Adrenal gland (tissue), 12 donors: ENCODE results near the gene ANKRD44. TPM values are rescaled to one million over a fixed set of nuclear protein-coding genes. Genes with fewer than 3 reads are reported as not detected.
"Not testable (repeated sequence)": the region's sequence is repeated elsewhere in the genome, so short reads cannot be mapped to it uniquely, and the experiment has no call there.

Experiments
- DNase-seq, 7 donors: peaks; one replicate each; pipeline ENCODE4 v3.0.0-alpha.2; 2019 to 2020
- H3K27ac ChIP-seq, 5 donors: fragments of 200-600 bp; sonication (generic) in 4 of 5; 1 replicate in 3 of 5; 2 replicates in 2 of 5; pipeline versions ENCODE4 v1.5.1 to v1.8.0; 2016 to 2020; ENCODE audit warnings: mild to moderate bottlenecking in 1 of 5
- H3K27me3 ChIP-seq: fragments of 200-600 bp; 2 replicates; pipeline ENCODE4 v1.8.0; 2021
- H3K36me3 ChIP-seq, 2 donors: fragments of 200-600 bp; replicated peaks in 1 of 2; 1 replicate in 1 of 2; 2 replicates in 1 of 2; pipeline versions ENCODE4 v1.5.1 to v1.8.0; 2018 to 2022
- H3K4me1 ChIP-seq, 2 donors: fragments of 200-600 bp; replicated peaks in 1 of 2; 1 replicate in 1 of 2; 2 replicates in 1 of 2; pipeline versions ENCODE4 v1.5.1 to v1.8.0; 2018 to 2021
- H3K4me3 ChIP-seq, 4 donors: fragments of 200-600 bp; sonication (generic) in 3 of 4; one replicate each; pipeline ENCODE4 v1.5.1; 2016 to 2018
- H3K9me3 ChIP-seq, 3 donors: fragments of 200-600 bp; sonication (generic) in 1 of 3; replicated peaks in 1 of 3; 1 replicate in 2 of 3; 2 replicates in 1 of 3; pipeline versions ENCODE4 v1.5.1 to v1.8.0; 2016 to 2021
- POLR2A ChIP-seq, 2 donors: fragments of 450-650 bp; IDR thresholded peaks; one replicate each; pipeline ENCODE4 v1.6.1; 2017; ENCODE audit warnings: antibody characterized with exemption in 2 of 2, mild to moderate bottlenecking in 2 of 2, moderate library complexity in 1 of 2
- WGBS, 4 donors: extraction: QIAGEN DNeasy Blood & Tissue Kit in 2 of 4; methylation state at CpG; one replicate each; pipeline versions ENCODE4 v1.1.5 to v1.1.7; 2013 to 2017; 5-methylcytosine and 5-hydroxymethylcytosine counted together
- intact Hi-C, 2 donors: fragments of 100-400 bp; cut with DNase I; formaldehyde crosslinking; loops; one replicate each; pipeline versions ENCODE4 v1.14.1 to v1.15.0; 2022 to 2023
- polyA plus RNA-seq, 3 donors: library from polyadenylated mRNA; stranded (reverse); fragments of 200-250 nt in 2 of 3; fragments of 350-450 nt in 1 of 3; fragmentation: Illumina TruSeq in 1 of 3; extraction: RNeasy Lipid Tissue Mini Kit (QIAGEN cat#74804) in 1 of 3; gene quantifications; one replicate each; pipeline ENCODE4 v1.2.3, GENCODE V29; 2013 to 2014
- total RNA-seq, 9 donors: library from RNA; depleted of rRNA in 4 of 9; stranded (reverse); fragments of >200 nt in 4 of 9; fragments of 120-200 nt in 1 of 9; fragmentation: NEBNext Ultra II Directional in 1 of 9; extraction: Animal tissue kit (Norgen Biotek cat#: 25700) in 1 of 9; gene quantifications; one replicate each; pipeline versions ENCODE4 v1.1.0 to v1.2.4, GENCODE V29; 2013 to 2023
- TF ChIP-seq, protein P1 (sequence below), 6 experiments: fragments of 450-650 bp in 4 of 6; fragments of 200-600 bp in 2 of 6; sonication (generic) in 1 of 6; IDR thresholded peaks; 1 replicate in 5 of 6; 2 replicates in 1 of 6; pipeline versions ENCODE4 v1.5.1 to v1.8.0; 2016 to 2021; ENCODE audit warnings: antibody characterized with exemption in 6 of 6, mild to moderate bottlenecking in 2 of 6, moderate library complexity in 1 of 6
- donor health status: healthy with polysubstance abuse.
- donor health status: Bipolar disorder and iron deficiency.
- donor health status: DM: yes; HTN: yes; CAD: no.
- donor health status: DM: no; HTN: no; CAD: no.
- donor health status: DM: no; HTN: no; CAD: no.
- donor health status: DM: yes; HTN: yes; CAD: no.

ANKRD44 gene
- total and polyA plus RNA-seq, 12 donors = 3.8 to 40.2 (median 21.3) TPM

DNA sequence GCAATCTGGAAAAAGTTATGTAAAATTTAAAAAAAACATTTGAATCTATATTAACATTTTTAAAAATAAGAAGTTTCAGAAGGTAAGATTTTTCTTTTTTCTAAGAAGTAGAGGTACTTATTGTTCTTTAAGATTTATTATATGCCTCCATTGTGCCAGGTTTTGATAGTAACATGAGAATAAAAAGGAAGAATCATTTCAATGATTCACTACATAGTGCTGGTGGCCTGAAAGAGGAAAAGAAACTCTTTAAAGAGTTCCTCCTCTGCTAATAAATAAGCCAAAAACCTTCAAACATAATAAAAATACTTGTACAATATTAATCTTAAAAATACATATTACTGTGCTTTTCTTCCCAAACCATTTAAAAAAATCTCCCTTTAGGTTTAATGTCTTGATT lies 69.0 kb downstream of the ANKRD44 start:
- Histone ChIP-seq H3K4me3 (no peak overlapping the region), H3K4me1 (peaks cover 17 to 43% of the 10 kb centered on the region in 2 donors), H3K27ac (no peak overlapping the region), H3K36me3 (no peaks in the 10 kb centered on the region), H3K9me3 (no peaks in the 10 kb centered on the region), H3K27me3 (no peaks in the 10 kb centered on the region)
- TF ChIP-seq, protein P1, sequence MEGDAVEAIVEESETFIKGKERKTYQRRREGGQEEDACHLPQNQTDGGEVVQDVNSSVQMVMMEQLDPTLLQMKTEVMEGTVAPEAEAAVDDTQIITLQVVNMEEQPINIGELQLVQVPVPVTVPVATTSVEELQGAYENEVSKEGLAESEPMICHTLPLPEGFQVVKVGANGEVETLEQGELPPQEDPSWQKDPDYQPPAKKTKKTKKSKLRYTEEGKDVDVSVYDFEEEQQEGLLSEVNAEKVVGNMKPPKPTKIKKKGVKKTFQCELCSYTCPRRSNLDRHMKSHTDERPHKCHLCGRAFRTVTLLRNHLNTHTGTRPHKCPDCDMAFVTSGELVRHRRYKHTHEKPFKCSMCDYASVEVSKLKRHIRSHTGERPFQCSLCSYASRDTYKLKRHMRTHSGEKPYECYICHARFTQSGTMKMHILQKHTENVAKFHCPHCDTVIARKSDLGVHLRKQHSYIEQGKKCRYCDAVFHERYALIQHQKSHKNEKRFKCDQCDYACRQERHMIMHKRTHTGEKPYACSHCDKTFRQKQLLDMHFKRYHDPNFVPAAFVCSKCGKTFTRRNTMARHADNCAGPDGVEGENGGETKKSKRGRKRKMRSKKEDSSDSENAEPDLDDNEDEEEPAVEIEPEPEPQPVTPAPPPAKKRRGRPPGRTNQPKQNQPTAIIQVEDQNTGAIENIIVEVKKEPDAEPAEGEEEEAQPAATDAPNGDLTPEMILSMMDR (IDR thresholded peaks at IDR 0.05) = no peak
- TF ChIP-seq POLR2A (IDR thresholded peaks at IDR 0.05) = no peak
- intact Hi-C loops = no loop called here
- DNase-seq = no peak

GRCh38 chr2:197241153-197241552 lies 69.4 kb downstream of the ANKRD44 start:
- Histone ChIP-seq H3K9me3 (no peaks in the 10 kb centered on the region), H3K36me3 (no peaks in the 10 kb centered on the region), H3K4me1 (peaks cover 17 to 43% of the 10 kb centered on the region in 2 donors), H3K27me3 (no peaks in the 10 kb centered on the region), H3K4me3 (no peak overlapping the region), H3K27ac (no peak overlapping the region)
- TF ChIP-seq POLR2A (IDR thresholded peaks at IDR 0.05) = no peak
- TF ChIP-seq, protein P1 (IDR thresholded peaks at IDR 0.05) = no peak
- 0 to 56% (median 19%) methylated on average over 1 of the region's 1 CpG for WGBS, 4 donors
- intact Hi-C loops = no loop called here
- no peak for DNase-seq

DNA sequence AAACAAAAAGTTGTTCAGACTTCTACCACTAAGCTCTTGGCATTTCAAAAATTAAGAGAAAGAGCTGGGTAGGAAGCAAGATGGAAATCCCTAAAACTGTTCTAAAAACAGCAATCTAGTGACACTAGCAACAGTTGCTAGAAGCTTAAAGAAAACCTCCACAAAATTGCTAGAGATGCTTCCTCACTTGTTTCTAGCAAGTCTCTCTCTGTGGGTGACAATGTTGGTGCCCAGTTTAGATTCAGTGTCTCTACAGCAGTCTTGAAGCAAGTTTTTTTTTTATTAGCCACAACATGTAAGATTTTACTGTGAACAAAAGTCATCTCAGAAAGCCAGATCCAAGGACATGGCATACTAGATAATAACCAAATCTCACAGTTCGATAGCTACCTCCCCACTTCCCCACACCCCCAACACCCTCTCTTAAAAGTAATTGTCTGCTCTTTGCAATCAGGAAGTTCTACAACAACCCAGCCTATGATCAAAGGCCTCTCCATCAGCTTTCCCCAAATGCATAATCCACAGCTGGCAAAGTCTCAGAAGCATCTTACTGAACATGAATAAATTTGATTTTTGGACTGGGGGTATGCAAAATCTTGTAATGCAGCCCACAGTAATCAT lies 70.0 kb downstream of the ANKRD44 start:
- TF ChIP-seq, protein P1 (IDR thresholded peaks at IDR 0.05) = no peak
- no peak for TF ChIP-seq POLR2A (IDR thresholded peaks at IDR 0.05)
- no peaks in the 10 kb centered on the region for H3K36me3 ChIP-seq
- no peak overlapping the region for H3K27ac ChIP-seq
- H3K4me1 ChIP-seq = peaks cover 17 to 43% of the 10 kb centered on the region in 2 donors
- H3K4me3 ChIP-seq = no peak overlapping the region
- H3K27me3 ChIP-seq = no peaks in the 10 kb centered on the region
- 16 to 37% (median 25%) methylated on average over 1 of the region's 1 CpG for WGBS, 4 donors
- H3K9me3 ChIP-seq = no peaks in the 10 kb centered on the region
- intact Hi-C loops = no loop called here
- DNase-seq = no peak

DNA sequence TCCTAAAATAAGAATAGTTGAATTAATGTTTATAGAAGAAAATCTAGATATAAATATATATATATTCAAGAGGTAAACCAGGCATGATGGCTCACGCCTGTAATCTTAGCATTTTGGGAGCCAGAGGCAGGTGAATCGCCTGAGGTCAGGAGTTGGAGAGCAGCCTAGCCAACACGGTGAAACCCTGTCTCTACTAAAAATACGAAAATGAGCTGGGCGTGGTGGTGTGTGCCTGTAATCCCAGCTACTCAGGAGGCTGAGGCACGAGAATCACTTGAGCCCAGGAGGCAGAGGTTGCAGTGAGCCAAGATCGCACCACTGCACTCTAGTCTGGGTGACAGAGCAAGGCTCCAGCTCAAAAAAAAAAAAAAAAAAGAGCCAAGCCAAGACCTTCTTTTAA lies 70.6 kb downstream of the ANKRD44 start:
- H3K4me3 ChIP-seq, intact Hi-C loops, H3K9me3 ChIP-seq, H3K27me3 ChIP-seq, H3K27ac ChIP-seq, DNase-seq, H3K36me3 ChIP-seq: not testable (repeated sequence)
- peaks cover 17 to 43% of the 10 kb centered on the region in 2 donors for H3K4me1 ChIP-seq
- 66 to 82% (median 72%) methylated on average over 7 of the region's 7 CpGs for WGBS, 4 donors

- no peaks in the 10 kb centered on the region for H3K9me3 ChIP-seq
- no peaks in the 10 kb centered on the region for H3K36me3 ChIP-seq
- no peak for TF ChIP-seq POLR2A (IDR thresholded peaks at IDR 0.05)
- TF ChIP-seq, protein P1 (IDR thresholded peaks at IDR 0.05) = no peak
- H3K4me1 ChIP-seq = peaks cover 17 to 43% of the 10 kb centered on the region in 2 donors
- H3K27me3 ChIP-seq = no peaks in the 10 kb centered on the region
- intact Hi-C loops = no loop called here
- peak overlapping the region in 3 of 5 donors; percentile 21 to 49 (median 46) for H3K27ac ChIP-seq
- peak overlapping the region in 1 of 4 donors; percentile 38 for H3K4me3 ChIP-seq
- no peak for DNase-seq
- 20 to 38% (median 27%) methylated on average over 2 of the region's 2 CpGs for WGBS, 4 donors
Observed at GRCh38 chr2:197239434-197239833, 71.1 kb downstream of the ANKRD44 start.
